GM19467 (cell line): ENCODE measurements around the gene MRPS18B.

Source experiments
- ATAC-seq: cut with Tn5 transposase; IDR thresholded peaks from one replicate; pipeline ENCODE4 v1.9.1; 2021; ENCODE audit warnings: mild to moderate bottlenecking, moderate library complexity; ENCODE audit not compliant: unreplicated experiment

MRPS18B gene

DNA sequence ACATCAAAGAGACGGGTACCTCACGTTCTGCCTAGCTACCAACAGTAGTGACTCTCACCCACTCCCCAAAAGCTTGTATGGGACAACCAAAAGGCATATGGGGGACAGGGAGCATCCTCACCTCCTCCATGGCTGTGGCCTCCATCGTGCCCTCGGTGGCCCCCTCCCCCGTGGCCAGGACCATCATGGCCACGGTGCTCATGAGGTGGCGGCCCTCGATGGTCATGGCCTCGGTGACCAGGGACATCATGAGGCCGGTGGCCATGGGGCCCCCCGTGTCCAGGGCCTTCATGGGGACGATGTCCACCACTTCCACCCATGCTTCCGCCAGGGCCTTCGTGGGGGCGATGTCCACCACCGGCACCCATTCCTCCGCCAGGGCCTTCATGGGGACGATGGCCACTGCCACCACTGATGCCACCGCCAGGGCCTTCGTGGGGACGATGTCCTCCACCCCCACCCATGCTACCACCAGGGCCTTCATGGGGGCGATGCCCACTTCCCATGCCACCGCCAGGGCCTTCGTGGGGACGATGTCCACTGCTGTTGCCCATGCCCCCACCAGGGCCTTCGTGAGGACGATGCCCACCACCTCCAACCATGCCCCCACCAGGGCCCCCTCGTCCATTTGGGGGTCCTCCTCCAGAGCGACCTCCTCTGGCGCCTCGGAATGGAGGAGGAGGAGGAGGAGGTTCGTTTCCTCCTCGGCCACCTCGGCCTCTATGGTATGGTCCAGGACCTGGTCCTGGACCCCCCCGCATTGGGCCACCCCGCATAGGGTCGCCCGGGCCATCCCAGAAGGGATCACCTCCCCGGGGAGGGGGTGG is 15.6 kb upstream of the MRPS18B start:
- ATAC-seq, result no peak

DNA sequence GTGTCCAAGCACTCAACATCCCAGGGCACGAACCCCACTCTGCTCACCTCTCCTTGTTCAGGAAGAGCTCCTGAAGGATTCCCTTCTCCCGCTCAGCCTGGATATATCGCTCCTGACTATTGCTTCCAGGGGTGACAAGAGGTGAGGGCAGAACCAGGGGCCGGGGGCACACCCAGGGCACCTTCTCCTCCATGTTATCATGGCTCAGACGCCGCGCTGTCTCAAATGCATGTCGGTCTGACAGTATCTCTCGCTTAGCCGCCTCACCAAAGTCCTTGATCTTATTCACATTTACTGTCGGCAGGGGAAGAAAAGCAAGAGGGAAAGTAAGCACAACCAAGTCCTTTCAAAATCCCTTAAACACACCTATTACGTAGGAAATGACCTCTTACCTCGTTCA is 13.7 kb upstream of the MRPS18B start:
- no peak for ATAC-seq

DNA sequence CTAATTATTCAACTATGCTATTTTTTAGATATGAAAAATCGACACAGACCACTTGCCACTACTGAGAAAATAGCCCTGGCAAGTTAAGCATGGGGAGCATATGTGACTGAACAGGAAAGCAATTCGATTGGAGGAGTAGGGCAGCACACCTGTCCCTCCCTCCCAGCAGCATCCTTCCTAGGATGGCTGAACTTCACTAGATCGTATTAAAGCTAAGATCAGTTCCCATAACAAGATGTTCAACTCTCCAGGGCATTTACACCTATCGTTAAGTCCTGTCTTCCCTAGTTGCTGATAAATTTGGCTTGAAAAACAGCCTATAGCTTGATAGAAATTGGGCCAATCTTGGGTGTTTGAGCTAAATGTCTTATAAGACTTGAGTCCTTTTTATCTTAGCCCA is 7.6 kb upstream of the MRPS18B start:
- ATAC-seq, result no peak

DNA sequence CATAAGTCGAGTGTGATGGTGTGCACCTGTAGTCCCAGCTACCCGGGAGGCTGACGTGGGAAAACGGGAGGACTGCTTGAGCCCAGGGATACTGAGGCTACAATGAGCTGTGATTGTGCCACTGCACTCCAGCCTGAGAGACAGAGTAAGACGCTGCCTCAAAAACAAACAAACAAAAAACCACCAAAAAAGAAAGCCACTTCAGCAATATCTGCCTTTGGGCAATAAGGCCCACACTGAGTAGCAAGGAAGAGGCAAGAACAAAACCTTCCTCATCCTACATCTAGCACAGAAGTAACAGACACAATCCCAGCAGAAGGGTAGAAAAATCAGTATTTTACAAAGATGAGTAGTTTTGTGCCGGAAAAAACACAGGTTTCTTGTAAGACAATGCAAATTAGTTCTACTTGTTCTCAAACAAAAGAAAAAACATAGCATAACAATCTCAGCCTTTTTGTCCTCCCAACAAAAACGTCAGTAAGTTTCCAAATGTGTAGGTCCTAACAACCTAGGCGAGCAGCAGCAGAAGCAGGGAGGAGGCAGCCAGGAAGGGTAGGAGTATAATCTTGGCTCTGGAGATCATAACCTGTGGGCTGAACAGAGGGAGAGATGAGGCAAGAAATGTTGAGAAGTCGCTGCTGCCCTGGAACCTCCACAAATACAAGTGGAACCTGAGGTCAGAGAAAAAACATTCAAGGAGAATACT is 6.3 kb upstream of the MRPS18B start:
- ATAC-seq, result no peak

DNA sequence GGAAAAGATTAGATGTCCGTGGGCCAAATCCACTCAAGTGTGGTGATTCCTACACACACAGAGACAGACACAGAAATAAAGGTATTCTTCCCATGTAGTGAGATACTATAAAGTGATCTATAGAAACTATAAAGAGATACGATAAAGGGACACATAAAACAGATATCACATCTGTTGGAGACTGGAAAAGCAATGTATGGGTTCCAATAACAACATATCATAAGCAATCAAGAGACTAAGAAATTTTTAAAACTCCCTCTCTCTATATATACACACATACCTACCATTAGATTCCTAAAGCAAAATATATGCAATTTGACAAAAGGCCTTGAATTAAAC is 5.8 kb upstream of the MRPS18B start:
- ATAC-seq, result no peak

DNA sequence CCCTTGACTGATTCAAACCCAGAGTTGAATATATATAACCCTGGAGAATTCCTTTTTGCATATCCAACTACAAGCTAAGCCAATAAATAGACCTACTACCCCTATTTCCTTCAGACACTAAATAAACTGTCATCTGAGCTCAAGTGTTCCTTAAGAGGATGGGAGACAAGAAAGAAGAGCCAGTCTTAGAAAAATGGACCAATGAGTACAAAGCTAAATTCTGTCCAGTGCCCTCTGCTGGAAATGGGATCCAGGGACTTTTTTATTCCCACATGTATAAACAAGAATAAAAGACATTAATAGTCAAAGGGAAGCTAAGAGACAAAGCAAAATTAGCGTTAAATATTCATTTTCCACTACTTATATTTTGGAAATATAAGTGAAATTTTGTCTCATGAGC is 5.4 kb upstream of the MRPS18B start:
- ATAC-seq, result no peak

DNA sequence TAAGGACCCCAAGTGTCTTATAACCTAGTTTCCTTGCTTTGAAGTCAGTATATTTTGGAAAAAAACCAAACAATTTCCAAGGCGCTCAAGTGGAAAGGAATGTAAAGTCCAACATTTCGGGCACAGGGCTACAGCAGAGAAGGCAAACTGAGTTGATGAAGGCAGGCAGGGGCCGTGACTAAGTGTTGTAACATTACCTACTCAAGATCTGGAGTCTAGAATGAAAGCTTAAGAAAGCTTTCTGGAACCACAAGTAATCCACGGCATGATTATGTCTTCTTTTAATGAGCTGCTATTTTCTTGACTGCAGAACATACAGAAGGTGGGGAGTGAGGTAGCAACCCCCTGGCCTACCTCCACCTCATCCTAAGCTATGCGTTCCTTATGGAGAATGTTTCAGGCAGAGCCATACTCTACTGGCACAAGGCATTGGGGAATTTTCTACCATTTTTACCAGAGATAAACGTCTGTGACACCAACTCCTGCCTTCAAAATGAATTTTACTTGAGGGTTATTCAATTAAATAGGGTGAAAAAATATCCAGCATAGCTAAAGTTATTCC is 4.9 kb upstream of the MRPS18B start:
- ATAC-seq, result no peak

DNA sequence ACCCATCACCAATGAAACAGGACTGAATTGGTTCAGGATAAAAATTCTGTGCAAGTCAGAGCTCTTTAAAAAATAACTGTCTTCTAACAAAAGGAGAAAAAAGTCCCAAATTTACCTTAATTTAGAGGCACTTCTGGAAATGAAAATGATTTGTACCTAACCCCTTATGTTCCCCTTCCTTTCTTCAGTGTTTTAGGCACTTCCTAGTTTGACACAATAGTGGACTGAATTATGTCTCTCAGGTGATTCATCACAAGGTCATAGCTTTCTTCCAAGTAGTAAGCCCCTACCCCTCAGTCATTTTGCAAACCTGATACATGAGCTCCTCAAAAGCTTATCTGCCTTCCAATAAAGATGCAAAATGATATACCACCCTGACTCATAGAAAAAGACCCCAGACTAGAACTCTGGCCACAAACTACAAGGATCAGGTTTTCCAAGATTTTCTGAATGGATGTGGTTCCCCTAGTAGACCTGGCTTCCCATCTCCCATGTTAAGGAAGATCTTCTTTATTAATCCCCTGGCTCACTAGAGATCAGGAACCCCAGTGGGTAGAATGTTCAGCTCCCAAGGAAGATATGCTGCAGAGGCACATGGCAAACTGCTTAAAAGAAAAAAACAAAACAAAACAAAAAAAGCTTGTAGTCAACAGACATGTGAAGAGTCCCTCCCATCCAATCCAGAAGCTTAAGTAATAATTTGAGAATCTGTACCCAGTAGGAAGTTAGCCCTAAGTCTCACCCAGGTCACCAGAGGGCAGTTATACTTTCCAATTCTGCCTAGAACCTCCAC is 4.2 kb upstream of the MRPS18B start:
- ATAC-seq, result no peak

DNA sequence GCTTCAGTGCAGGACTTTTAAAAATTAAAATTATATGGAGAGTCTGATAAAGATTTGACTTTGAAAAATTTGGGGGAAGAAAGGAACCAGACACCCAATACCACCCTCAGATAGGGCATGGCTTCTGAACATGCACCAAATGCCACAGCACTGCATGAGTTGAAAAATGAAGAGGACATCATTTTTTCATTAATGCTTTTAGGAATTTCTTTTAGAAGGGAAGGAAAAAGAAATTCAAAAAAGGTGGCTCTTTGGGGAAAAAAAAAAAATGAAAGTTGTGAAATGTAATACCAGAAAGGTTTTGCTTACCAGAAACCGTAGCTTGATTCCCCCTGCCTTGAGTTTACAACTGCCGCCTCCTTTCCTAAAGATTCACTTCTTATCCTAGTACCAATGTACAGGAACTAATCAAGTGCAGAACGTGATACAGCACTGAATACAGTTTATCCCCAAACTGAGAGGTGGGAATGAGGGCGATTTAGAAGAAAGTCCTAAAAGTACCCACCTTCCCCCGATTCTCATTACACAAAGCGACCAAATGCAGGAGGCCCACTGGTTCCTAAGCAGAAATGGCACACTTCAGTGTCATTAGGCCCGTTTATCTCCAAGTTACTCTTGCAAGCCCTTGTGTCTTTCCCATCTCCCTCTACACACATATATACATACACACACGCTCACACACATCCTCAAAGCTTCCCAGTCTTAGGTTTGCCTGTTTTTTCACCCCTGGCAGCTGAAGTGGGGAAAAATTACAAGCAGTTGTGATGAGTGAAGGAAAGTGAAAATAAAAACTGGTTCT is 3.4 kb upstream of the MRPS18B start:
- no peak for ATAC-seq

DNA sequence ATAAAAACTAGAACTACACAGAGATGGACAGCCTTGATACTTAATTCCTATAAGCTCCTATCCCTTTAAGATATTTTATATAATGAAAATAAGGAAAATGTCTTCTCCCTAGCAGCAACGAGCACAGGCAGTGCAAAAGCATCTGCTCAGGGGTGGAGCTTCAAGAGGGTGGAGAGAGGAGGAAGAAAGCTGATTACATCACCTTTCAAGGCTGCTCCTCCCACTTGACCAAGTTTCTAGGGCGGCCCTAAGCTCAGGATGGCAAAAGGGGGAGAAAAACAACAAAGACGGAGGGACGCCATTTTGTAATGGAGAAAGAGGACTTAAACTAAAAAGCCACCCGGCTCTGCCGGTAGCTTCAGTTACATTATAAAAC is 2.8 kb upstream of the MRPS18B start:
- ATAC-seq, result peak; percentile 31

DNA sequence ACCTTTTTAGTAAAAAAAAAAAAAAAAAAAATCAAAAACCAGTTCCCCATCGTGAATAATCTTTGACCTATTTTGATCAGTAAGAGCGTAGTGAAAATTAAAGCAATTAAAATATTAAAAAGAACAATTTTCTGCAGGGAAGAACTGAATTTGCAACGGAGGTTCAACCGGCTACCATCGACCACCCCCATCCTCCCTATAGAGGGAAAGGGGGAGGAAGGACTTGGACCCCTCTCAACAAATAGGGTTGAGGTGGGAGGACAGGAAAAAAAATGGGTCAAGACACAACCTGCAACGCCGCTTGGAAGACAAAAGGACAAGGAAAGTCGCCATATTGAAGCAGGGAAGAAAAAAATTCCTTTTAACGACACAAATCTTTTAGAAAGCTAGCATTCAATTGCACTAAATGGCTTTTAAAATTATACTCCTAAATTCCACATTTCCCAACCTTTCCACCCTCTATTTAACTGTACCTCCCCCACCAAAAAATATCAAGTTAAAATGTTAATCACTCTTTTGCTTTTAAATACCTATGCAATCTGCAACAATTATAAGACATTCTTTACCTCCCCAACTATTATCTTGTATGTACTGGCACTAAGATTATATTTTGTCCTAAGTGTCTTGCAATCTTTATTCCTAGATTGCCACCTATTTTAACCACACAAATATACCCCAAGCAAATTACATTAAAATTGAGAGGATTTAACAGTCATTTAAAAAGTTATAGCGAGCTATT is 2.3 kb upstream of the MRPS18B start:
- ATAC-seq, result no peak

DNA sequence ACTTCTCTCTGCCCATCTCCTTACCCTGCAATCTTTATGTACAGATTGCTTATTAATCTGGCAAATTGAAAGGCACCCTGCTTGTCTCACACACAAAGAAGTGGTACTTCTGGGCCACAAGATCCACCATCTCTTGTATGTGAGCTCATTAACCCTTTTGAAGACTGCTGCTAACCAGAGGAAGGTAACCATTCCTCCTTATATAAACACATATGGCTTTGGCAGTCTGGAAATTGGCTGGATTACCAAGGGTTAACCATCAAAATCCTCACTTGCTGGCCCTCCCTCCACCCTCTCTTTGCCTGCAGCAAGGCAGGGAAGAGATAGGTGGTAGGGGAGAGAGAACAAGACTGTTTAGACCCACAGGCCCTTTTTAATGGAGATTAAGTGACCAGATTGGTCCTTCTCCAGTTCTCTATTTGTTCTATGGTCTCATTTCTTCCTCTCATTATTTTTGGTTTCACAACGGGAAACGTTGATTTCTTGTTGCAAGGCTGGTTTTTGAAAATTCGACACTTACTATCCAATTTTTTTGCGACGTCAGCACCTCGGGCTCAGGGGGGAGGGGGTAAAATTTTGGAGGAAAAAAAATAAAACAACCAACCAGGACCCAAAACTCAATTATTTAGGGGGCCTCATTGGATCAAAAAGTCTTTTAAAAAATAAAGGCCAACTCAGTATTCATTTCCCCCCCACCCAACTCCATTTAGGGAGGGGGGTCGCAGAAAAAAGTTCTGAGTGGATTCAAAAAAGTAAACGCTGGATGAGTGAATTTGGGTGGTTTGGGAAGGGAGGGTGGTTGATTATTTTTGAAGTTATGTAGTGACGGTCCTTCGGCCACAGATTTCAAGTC is 1.5 kb upstream of the MRPS18B start:
- ATAC-seq, result no peak

DNA sequence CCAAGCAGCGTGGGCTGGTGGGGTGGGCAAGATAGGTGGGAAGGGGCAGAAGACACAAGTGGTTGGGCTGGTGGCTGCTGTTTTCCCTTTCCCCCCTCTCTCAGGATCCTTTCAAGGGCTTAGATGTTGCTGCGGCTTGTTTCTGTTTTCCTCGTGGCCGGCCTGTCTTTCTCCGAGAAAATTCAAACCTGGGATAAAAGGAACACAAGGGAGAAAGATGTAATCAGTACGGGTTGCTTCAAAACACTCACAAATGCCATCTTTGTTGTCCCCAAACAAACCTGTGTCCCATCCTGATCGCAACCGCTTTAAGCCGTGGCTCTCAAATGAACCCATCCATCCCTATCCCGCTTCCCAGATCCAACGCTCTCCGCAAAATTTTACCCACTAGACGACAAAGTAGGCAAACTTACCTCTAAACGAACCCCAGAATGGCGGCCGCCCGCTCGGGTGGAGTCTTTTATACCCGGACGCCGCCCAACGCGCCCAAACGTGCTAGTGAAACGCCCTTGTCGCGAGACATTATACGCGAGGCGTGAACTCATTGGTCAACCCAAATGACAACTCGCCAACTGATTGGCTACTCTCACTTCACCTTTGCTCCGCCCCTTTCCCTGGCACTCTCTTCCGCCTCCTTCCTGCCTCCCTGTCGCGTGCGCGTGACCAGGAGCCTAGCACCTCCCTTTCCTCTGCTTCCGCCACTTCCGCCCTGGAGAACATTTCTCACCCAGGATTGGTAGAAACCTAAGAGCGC is 652 bp upstream of the MRPS18B start, which contains the start of gene PPP1R10:
Gene PPP1R10, minus strand, starts transcription at position 433 of the 754 bp plus-strand sequence. CDS start 7,299 bp downstream, outside the sequence.
- ATAC-seq, result peak; percentile 79

DNA sequence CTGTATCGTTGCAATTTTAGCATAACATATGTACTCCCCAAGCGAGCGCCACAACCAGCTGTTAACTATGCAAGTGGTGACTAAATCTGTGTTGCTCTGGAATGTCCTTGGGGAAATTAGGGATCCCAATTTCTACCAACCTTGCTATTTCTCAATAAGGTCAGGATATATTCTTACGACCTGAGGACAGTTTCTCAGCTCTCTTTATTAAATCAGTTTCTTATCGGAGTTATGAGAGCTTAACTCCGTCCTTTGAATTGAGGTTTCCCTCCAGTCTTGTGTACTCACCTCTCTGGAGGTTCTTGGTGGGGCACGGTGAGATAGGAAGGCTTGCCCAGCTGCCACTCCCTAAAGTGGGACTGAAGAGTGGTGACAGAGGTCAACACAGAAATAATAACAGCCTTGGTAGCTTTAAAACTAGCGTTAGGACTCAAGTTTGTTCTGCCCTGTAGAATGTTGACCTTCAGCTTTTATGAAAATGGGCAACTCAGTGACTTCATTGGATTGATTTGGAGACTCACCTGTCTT is 694 bp downstream of the MRPS18B start:
- ATAC-seq, result no peak

DNA sequence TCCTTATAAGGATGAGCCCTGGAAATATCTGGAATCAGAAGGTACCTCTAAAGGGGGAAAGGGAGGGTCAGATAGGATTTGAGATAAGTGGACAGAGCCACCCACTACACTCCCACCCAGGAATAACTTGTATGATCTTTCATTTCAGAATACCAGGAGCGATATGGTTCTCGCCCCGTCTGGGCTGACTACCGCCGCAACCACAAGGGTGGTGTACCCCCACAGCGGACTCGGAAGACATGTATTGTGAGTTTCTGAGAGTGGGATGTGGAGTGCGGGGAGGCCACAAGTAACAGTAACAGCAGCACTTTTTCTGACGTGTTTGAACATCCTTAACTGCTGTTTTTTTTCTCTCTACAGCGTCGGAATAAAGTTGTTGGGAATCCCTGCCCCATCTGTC is 1.9 kb downstream of the MRPS18B start:
- ATAC-seq, result no peak

DNA sequence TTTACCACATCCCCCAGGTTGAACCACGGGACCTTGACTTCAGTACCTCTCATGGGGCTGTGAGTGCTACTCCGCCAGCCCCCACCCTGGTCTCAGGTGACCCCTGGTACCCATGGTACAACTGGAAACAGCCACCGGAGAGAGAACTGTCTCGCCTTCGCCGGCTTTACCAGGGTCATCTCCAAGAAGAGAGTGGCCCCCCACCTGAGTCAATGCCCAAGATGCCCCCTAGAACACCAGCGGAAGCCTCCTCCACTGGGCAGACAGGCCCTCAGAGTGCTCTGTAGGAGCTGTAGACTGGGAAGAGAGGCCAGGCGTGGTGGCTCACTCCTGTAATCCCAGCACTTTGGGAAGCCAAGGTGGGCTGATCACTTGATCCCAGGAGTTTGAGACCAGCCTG is 7.9 kb downstream of the MRPS18B start:
- ATAC-seq, result no peak

DNA sequence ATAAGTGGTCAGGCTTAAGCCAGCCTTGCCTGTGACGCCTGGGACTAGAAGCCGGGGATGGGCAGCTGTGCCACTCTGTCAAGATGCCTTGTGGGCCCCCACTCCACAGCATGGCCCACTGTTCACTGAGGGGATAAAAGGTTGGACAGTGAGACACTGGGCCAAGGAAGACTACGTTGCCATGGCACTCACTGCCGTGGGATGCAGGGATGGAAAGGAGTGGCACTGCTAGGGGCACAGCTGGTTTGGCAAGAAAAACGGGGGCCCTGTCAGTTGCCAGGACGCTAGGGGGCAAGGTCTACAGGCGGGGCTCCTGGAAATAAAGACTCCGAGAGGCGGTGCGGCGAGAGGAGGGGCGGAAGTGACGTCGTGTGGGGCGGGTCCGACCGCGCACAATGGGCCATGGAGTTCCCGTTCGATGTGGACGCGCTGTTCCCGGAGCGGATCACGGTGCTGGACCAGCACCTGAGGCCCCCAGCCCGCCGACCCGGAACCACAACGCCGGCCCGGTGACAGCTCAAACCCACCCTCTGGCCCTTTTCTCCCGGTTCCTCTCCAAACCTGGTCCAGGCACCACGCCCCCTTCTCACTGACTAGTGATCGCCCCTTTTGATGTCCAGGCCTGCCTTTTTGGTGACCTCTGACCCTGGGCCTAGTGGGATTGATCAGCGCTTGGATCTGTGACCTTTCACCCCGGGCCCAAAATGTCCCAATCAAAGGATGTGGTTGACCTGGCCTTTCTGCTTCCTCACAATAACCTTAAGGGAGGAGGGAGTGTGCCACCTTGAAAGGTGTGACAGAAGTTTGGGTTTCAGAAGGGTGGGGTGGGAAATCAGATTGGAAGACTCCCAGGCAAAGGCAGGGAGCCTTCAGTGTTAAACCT is 9.1 kb downstream of the MRPS18B start, which contains the start of gene ATAT1:
Gene ATAT1, plus strand, starts transcription at position 391 of the 883 bp plus-strand sequence.
- ATAC-seq, result peak; percentile 54
